GM20431 (cell line): ENCODE measurements around the gene MECR.
"Not testable (repeated sequence)": the region's sequence is repeated elsewhere in the genome, so short reads cannot be mapped to it uniquely, and the experiment has no call there.

Experiments
- in situ Hi-C: fragments of 300-500 bp; cut with MseI, MboI; formaldehyde crosslinking; loops from one replicate; pipeline ENCODE4 v1.15.0; 2020; ENCODE audit warnings: low sequenced_read_pairs; ENCODE audit not compliant: unreplicated experiment

MECR gene

GRCh38 chr1:29239142-29239541 is 8.4 kb upstream of the MECR start:
- in situ Hi-C loops, result loop anchor here (25.0 kb wide), 1 partner anchor 598 kb away; no protein-coding TSS in a partner anchor

DNA sequence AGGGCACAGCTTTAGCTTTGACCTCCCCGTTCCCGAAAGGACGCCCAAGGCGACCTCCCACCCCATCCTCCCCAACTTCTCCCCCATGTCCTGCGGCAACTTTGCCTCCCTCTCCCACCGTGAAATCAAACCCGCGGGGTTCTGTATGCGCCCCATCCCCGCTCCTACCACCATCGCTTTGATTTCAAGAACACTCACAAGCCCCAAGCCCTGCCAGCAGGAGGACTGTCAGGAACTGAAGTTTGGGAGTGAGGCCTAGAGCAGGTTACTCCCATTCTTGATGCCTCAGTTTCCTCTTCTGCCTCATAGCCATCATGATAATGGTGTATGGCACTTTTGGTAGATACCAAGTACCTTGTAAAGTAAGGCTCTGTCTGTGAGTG is 7.9 kb upstream of the MECR start:
- in situ Hi-C loops, result loop anchor here (25.0 kb wide), 1 partner anchor 599 kb away; no protein-coding TSS in a partner anchor

DNA sequence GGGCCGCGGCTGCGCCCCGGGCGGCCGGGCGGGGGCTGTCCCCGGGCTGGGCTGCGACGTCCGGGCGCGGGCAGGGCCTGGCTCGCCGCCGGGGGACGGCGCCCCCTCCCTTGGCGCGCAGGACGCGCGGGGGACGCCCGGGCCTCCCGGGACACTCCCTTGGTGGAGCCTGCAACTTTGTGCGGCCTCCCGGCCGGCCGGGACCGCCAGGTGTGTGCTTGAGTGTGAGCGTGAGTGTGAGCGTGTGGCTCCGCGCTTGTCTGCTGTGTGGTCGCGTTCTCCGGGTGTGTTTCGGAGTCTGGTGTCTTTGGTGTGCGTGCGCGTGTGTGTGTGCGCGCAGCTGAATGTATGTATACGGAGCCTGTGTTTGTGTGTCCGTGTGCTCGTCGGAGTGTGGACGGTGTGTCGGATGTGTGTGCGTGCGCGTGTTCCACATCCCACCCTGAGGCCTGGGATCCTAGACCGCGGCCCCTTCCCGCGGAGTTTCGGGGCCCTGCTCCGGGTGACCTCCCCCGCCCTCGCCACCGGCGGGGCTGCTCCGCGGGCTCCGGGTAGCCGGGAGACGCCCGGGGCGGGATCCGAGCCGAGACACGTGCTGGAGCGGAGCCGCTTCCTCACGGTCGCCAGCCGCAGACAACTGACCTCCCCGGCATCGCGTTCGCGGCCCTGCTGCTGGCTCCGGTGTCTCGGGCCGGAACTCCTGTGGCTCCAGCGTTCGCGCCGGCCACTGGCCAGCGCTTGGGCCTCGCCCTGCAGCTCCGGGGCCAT is 7.3 kb upstream of the MECR start:
- in situ Hi-C loops, result loop anchor here (25.0 kb wide), 1 partner anchor 599 kb away; no protein-coding TSS in a partner anchor

- in situ Hi-C loops, result loop anchor here (25.0 kb wide), 1 partner anchor 600 kb away; no protein-coding TSS in a partner anchor
Measured at GRCh38 chr1:29237129-29237821, 6.5 kb upstream of the MECR start.

- in situ Hi-C loops, result loop anchor here (25.0 kb wide), 1 partner anchor 601 kb away; no protein-coding TSS in a partner anchor
Measured at GRCh38 chr1:29236712-29237128, 6.0 kb upstream of the MECR start.

DNA sequence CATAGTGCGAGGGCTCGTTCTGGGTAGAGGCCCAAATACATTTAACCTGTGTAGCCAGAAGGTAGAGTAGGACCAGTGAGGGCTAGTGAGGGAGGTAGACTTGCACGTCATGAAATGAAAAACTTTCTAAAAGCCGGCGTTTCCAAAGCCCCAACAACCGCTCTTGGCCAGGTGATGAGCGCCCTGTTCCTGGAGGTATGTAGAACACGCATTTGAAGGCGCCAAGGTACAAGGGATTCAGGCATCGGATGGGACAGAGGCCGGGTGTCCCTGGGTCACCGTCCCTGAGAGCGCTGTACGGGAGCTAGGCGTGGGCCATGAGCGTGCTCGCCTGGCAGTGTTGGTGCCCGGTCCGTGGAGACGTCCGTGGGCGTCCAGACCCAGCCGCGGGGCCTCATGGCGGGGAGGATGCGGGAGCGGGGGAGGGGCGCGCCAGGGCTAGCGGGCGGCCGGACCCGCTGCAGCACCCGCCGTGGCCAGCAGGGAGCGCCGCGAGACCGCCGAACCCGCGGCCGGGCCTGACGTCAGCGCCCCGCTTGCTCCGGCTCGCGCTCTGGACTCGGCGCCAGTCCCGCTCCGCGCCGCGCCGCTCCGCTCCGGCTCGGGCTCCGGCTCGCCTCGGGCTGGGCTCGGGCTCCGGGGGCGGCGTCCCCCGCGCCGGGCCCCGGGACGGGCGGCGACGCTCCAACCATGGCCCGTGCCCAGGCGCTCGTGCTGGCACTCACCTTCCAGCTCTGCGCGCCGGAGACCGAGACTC is 5.4 kb upstream of the MECR start, which contains the start of gene PTPRU:
PTPRU (plus strand) TSS at position 568 of the 757 bp plus-strand sequence; CDS start at position 691, 123 bp downstream.
- in situ Hi-C loops, result loop anchor here (25.0 kb wide), 1 partner anchor 601 kb away; no protein-coding TSS in a partner anchor

- in situ Hi-C loops, result loop anchor here (25.0 kb wide), 1 partner anchor 602 kb away; no protein-coding TSS in a partner anchor
Measured at GRCh38 chr1:29234881-29235280, 4.1 kb upstream of the MECR start.

GRCh38 chr1:29234471-29234870 is 3.7 kb upstream of the MECR start:
- in situ Hi-C loops, result loop anchor here (25.0 kb wide), 1 partner anchor 603 kb away; no protein-coding TSS in a partner anchor

DNA sequence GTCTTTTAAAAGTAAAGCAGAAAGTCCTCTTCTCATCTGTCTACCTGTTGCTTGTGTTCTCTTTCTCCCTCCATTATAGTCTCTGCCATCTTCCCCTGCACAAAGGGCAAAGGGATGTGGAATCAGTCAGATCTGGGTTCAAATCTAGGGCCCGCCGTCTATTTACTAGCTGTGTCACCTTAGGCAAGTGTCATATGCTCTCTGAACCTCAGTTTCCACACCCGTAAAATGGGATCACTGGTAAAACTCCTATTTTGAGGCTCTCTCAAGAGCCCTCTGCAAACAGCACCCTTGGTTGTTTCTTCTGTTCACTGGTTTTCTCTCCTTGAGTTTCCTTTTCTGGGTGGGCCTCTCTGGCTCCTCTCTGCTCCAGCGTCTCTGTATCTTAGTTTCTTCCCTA is 3.0 kb upstream of the MECR start:
- in situ Hi-C loops, result loop anchor here (25.0 kb wide), 1 partner anchor 604 kb away; no protein-coding TSS in a partner anchor

DNA sequence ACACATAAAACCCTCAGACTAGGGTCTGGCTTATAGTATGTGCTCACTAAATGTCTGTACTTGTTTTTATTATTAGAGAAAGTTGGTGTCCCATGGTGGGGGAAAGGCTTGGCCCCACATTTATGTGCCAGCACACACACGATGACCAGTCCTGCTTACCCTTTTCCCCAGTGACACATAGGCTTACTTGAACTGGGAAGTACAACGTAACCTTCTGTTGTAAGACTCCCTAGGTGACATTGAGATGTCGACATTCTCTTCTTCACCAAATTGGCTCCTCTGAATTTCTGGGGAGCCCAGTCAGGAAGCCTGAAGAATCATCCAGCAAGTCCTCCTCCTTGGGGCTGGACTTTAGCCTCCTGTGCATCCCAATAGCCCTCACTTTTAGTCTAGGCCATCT is 1.7 kb upstream of the MECR start:
- in situ Hi-C loops, result loop anchor here (25.0 kb wide), 1 partner anchor 605 kb away; no protein-coding TSS in a partner anchor

DNA sequence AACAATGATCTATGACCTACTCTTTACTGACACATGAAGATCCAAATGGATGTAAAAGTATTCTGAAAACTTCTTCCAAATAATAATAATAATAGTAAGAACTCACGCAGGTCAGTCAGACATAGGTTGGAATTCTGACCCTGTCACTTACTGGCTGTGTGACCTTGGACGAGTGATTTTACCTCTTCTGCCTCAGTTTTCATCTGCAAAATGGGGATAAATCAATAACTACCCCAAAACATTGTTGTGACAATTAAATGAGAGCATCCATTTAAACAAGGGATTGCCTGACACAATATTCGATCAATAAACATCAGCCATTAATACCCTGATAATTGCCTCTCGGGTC is 556 bp downstream of the MECR start:
- in situ Hi-C loops, result loop anchor here (25.0 kb wide), 1 partner anchor 607 kb away; no protein-coding TSS in a partner anchor

- in situ Hi-C loops, result loop anchor here (25.0 kb wide), 1 partner anchor 610 kb away; no protein-coding TSS in a partner anchor
Measured at GRCh38 chr1:29227511-29227910, 3.2 kb downstream of the MECR start.

DNA sequence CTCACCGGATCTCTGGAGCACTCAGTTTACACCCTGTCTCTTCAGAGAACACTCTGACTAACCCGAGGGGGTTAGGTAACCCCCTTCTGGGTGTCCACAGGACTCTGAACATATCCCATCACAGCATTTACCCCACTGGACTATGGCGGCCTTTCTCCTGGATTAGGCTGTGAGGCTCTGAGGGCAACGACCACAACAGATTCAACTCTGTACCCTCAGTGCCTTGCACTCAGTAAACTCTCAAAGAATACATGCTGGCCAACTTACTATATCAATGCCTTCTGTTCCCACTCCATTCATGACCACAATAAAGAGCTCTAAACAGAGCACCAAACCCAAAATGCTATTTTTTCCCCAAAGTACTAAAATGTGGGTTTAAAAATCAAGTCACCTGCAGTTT is 5.4 kb downstream of the MECR start:
- in situ Hi-C loops, result loop anchor here (25.0 kb wide), 1 partner anchor 612 kb away; no protein-coding TSS in a partner anchor

DNA sequence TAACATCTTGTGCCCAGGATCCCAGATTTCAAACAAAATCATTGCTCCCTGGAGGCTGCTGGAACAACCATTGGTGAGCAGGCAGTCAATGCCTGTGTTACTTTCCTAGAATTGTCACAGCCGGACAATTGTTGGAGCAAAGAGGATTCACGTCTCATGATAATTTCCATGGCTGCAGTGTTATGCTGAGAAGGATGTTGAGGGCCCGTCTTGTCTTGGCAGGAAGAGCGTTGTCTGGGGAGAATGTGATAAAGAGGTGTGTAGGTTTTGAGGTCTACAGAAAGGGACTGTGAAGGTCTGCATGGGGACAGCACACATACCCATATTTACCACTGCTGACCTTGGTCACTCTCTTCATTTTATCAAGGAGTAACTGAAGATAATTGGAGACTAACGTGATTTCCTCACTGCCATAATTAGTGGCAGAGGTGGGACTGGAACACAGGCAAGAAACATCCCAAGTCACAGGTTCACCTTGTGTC is 6.3 kb downstream of the MECR start:
- in situ Hi-C loops, result no loop called here

- in situ Hi-C loops, result no loop called here
Measured at GRCh38 chr1:29223521-29223920, 7.2 kb downstream of the MECR start.

GRCh38 chr1:29222686-29223085 is 8.0 kb downstream of the MECR start:
- in situ Hi-C loops, result no loop called here

DNA sequence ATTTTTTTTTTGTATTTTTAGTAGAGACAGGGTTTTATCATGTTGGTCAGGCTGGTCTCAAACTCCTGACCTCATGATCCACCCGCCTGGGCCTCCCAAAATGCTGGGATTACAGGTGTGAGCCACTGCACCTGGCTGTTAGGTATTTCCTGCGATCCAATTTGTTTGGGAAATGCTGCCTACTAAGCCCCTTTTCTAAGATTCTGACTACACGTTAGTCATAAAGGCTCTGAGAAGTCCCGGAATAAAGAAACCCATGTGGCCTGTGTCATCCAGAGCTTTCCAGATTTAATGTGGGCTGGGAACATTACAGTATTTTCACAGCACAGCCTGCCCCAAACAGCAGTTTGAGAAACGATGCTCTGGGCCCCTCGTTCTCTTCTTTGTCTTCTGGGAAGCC is 8.5 kb downstream of the MECR start:
- in situ Hi-C loops, result not testable (repeated sequence)

DNA sequence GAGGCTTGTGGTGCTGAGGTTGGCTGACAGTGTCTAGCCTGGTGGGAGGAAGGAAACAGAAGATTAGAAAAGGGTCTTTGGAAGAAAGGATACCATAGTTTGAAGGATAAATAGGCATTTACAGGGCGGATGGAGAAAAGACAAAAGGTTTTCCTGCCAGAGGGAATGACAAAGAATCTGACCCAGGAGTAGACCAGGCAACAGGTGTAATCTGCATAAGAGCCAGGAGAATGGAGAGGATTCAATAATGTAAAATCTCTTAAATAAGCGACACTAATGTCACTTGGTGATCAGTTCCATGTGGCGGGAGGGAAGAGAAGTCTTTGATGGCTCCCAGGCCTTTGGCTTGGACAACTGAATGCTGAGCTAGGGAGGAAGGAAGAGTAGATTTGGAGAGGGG is 9.4 kb downstream of the MECR start:
- in situ Hi-C loops, result no loop called here

DNA sequence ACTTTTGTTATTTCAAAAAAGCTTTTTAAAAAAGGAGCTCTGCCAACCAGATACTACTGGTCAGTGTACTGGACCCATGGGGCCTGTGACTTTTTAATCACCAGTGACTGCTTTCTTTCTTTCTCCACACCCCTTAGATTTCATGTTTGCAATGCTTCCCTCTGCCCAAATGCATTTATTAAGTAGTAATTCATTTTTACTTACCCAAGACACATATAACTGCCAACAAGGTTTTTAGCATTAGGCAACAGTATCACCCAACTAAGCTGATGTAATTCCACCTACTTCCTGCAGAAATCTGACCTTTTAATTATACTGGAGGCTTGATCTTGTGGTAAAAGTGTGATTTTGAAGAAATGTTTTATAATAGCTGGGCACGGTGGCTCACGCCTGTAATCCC is 12.5 kb downstream of the MECR start:
- in situ Hi-C loops, result no loop called here

GRCh38 chr1:29217633-29218032 is 13.1 kb downstream of the MECR start:
- in situ Hi-C loops, result no loop called here
